Lung (tissue), 12 donors: Measurements from ENCODE around the gene CIB1. TPM values are rescaled to one million over a fixed set of nuclear protein-coding genes. Genes with fewer than 3 reads are reported as not detected.

Experiments
- ATAC-seq: fragments of 200-7000 bp; cut with Tn5 transposase; one replicate; pipeline ENCODE4 v1.9.1; 2020; ENCODE audit warnings: moderate number of reproducible peaks; ENCODE audit not compliant: insufficient read depth, low FRiP score
- DNase-seq, 3 donors: peaks; one replicate each; pipeline ENCODE4 v3.0.0-alpha.2; 2013 to 2017
- H3K27ac ChIP-seq, 2 donors: one replicate each; pipeline ENCODE4 v1.5.1; 2013; ENCODE audit warnings: mild to moderate bottlenecking in 2 of 2, moderate library complexity in 2 of 2, control low read depth in 1 of 2, inconsistent platforms in 1 of 2, low read depth in 1 of 2, low read length in 1 of 2
- H3K27me3 ChIP-seq, 3 donors: one replicate each; pipeline ENCODE4 v1.5.1; 2013; ENCODE audit warnings: low read length in 2 of 3; ENCODE audit not compliant: control insufficient read depth in 3 of 3, insufficient read depth in 3 of 3
- H3K36me3 ChIP-seq, 4 donors: one replicate each; pipeline ENCODE4 v1.5.1; 2013; ENCODE audit warnings: low read length in 4 of 4, mild to moderate bottlenecking in 1 of 4, moderate library complexity in 1 of 4; ENCODE audit not compliant: control insufficient read depth in 4 of 4, insufficient read depth in 4 of 4
- H3K4me1 ChIP-seq, 5 donors: one replicate each; pipeline ENCODE4 v1.5.1; 2013; ENCODE audit warnings: low read length in 5 of 5, mild to moderate bottlenecking in 2 of 5, moderate library complexity in 1 of 5; ENCODE audit not compliant: control insufficient read depth in 5 of 5, insufficient read depth in 5 of 5
- H3K4me3 ChIP-seq: one replicate; pipeline ENCODE4 v1.5.1; 2013; ENCODE audit warnings: mild to moderate bottlenecking, control low read depth, moderate library complexity
- H3K9ac ChIP-seq, 2 donors: one replicate each; pipeline ENCODE4 v1.5.1; 2013; ENCODE audit warnings: low read length in 2 of 2, control low read depth in 1 of 2; ENCODE audit not compliant: insufficient read depth in 1 of 2
- H3K9me3 ChIP-seq, 4 donors: one replicate each; pipeline ENCODE4 v1.5.1; 2013; ENCODE audit warnings: low read length in 3 of 4, mild to moderate bottlenecking in 1 of 4, moderate library complexity in 1 of 4; ENCODE audit not compliant: control insufficient read depth in 4 of 4, insufficient read depth in 3 of 4
- CTCF ChIP-seq: IDR thresholded peaks from 2 replicates; pipeline ENCODE4 v1.5.1; 2012; ENCODE audit warnings: mild to moderate bottlenecking; ENCODE audit errors: control extremely low read depth, extremely low read depth
- WGBS, 2 donors: extraction: QIAGEN DNeasy Blood & Tissue Kit; methylation state at CpG; one replicate each; pipeline ENCODE4 v1.1.7; 2013; 5-methylcytosine and 5-hydroxymethylcytosine counted together
- polyA plus RNA-seq, 2 donors: library from polyadenylated mRNA; stranded (reverse); fragments of 200-250 nt; gene quantifications; one replicate each; pipeline ENCODE4 v1.2.1, GENCODE V29; 2013
- total RNA-seq, 2 donors: library from RNA; depleted of rRNA in 1 of 2; stranded (reverse); fragments of >200 nt in 1 of 2; gene quantifications; one replicate each; pipeline ENCODE4 v1.2.1, GENCODE V29; 2014 to 2021
- donor health status: control.
- donor health status: control.
- donor health status: Bipolar disorder and iron deficiency.
- donor health status: healthy.
- donor health status: DM: yes; HTN: yes; CAD: no.

Gene CIB1
- total and polyA plus RNA-seq, 4 donors = 38.2 to 189 (median 129) TPM

GRCh38 chr15:90210593-90210992 is 23.1 kb downstream of the CIB1 start:
- ATAC-seq = no peak
- H3K27ac ChIP-seq = no peak overlapping the region

GRCh38 chr15:90209591-90209990 is 24.1 kb downstream of the CIB1 start:
- ATAC-seq = no peak
- no peaks in the 10 kb centered on the region for H3K27me3 ChIP-seq
- H3K4me1 ChIP-seq = peaks cover 0 to 11% (median 2%) of the 10 kb centered on the region in 5 donors

More at GRCh38 chr15:90210593-90210992, 23.1 kb downstream of the CIB1 start:
- TF ChIP-seq CTCF = no peak
- 70 to 86% methylated on average over 8 of the region's 8 CpGs for whole genome bisulfite sequencing, 2 donors
- DNase-seq = no peak
- Histone ChIP-seq H3K4me1 (peaks cover 0 to 11% (median 2%) of the 10 kb centered on the region in 5 donors), H3K27me3 (no peaks in the 10 kb centered on the region), H3K36me3 (peaks cover 0 to 6% (median 2%) of the 10 kb centered on the region in 4 donors), H3K9ac (no peak overlapping the region), H3K9me3 (no peaks in the 10 kb centered on the region), H3K4me3 (no peak overlapping the region)

DNA sequence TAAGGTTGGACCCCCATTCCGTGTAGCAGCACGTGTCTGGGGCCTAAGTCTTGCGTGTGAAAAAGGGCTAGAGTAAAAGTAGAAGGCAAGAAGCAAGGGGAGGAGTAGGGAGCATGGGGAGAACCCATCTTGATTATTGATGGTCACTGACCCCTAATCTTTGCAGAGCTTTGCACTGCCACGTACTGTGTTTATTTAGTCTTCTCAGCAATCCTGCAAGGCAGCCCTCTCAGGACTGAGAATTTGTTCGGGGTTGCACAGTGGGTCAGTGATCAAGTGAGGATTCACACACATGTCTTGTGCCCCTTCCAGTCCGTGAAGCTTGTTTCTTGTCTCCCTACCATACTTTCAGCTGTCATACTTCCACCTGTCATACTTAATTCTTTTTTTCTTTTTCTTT is 25.4 kb downstream of the CIB1 start:
- H3K36me3 ChIP-seq = peaks cover 0 to 8% (median 2%) of the 10 kb centered on the region in 4 donors
- no peak for DNase-seq
- H3K27me3 ChIP-seq = no peaks in the 10 kb centered on the region
- 92 to 94% methylated on average over 6 of the region's 6 CpGs for WGBS, 2 donors
- no peaks in the 10 kb centered on the region for H3K9me3 ChIP-seq
- no peak overlapping the region for H3K9ac ChIP-seq
- no peak for ATAC-seq
- no peak overlapping the region for H3K4me3 ChIP-seq
- H3K4me1 ChIP-seq = peaks cover 0 to 12% (median 9%) of the 10 kb centered on the region in 5 donors
- no peak for TF ChIP-seq CTCF
- no peak overlapping the region for H3K27ac ChIP-seq

More at GRCh38 chr15:90209591-90209990, 24.1 kb downstream of the CIB1 start:
- no peaks in the 10 kb centered on the region for H3K9me3 ChIP-seq
- H3K9ac ChIP-seq = no peak overlapping the region
- no peak for TF ChIP-seq CTCF
- no peak for DNase-seq
- no peak overlapping the region for H3K4me3 ChIP-seq
- peaks cover 0 to 8% (median 2%) of the 10 kb centered on the region in 4 donors for H3K36me3 ChIP-seq
- H3K27ac ChIP-seq = no peak overlapping the region
- 64 to 71% methylated on average over 9 of the region's 9 CpGs for whole genome bisulfite sequencing, 2 donors

DNA sequence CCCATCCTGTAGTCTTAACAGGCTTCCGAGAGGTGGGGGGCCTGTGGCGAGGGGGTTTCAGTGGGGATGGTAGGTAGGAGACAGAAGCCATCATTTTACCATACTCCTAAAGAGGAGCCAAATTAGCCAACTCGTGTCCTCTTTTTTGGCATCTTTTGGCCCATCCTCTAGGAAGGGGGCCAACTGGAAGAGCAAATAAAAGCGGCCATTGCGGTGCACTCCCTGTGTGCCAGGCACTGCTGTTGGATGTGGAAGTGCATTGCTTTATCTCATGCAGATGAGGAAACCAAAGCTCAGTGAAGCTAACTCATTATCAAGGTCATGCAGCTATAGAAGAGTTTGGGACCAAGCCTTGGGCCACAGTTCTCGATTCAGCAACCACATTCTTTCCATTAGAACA is 26.5 kb downstream of the CIB1 start:
- whole genome bisulfite sequencing, 2 donors = 93 to 99% methylated on average over 6 of the region's 6 CpGs
- no peak overlapping the region for H3K27ac ChIP-seq
- peaks cover 0 to 15% (median 11%) of the 10 kb centered on the region in 5 donors for H3K4me1 ChIP-seq
- ATAC-seq (no peak), DNase-seq (no peak)
- no peaks in the 10 kb centered on the region for H3K9me3 ChIP-seq
- H3K36me3 ChIP-seq = peaks cover 0 to 8% (median 2%) of the 10 kb centered on the region in 4 donors
- no peak overlapping the region for H3K9ac ChIP-seq
- no peaks in the 10 kb centered on the region for H3K27me3 ChIP-seq
- H3K4me3 ChIP-seq = no peak overlapping the region
- no peak for TF ChIP-seq CTCF
